SJSA1 (cell line): ENCODE measurements around the gene PTDSS2. TPM values are rescaled to one million over a fixed set of nuclear protein-coding genes. Genes with fewer than 3 reads are reported as not detected.
A peak's percentile ranks its signal among the peaks of the same experiment; 100 is the strongest.

Experiments
- DNase-seq, 2 experiments: peaks; one replicate each; pipeline ENCODE4 v3.0.0-alpha.2; 2015 to 2020; ENCODE audit warnings: low spot score in 2 of 2, low read depth in 1 of 2
- H3K27ac ChIP-seq: fragments of 250-450 bp; sonication (Bioruptor Pico); 2 replicates; pipeline ENCODE4 v1.5.1; 2020; ENCODE audit warnings: mild to moderate bottlenecking, moderate library complexity
- H3K27me3 ChIP-seq: fragments of 250-450 bp; sonication (Bioruptor Pico); replicated peaks from 2 replicates; pipeline ENCODE4 v1.5.1; 2020; ENCODE audit warnings: mild to moderate bottlenecking, moderate library complexity
- H3K36me3 ChIP-seq: fragments of 250-450 bp; sonication (Bioruptor Pico); 2 replicates; pipeline ENCODE4 v1.5.1; 2020; ENCODE audit warnings: mild to moderate bottlenecking
- H3K4me1 ChIP-seq: fragments of 250-450 bp; sonication (Bioruptor Pico); replicated peaks from 2 replicates; pipeline ENCODE4 v1.6.1; 2021; ENCODE audit warnings: mild to moderate bottlenecking
- H3K4me3 ChIP-seq: fragments of 250-450 bp; sonication (Bioruptor Pico); 2 replicates; pipeline ENCODE4 v1.5.1; 2020; ENCODE audit warnings: mild to moderate bottlenecking
- H3K9me3 ChIP-seq: fragments of 250-450 bp; sonication (Bioruptor Pico); replicated peaks from 2 replicates; pipeline ENCODE4 v1.5.1; 2020; ENCODE audit warnings: mild to moderate bottlenecking
- total RNA-seq: library from RNA; depleted of rRNA; stranded (reverse); fragments of >200 nt; shearing (Covaris generic); gene quantifications from 2 replicates; pipeline ENCODE4 v1.2.3, GENCODE V29; 2014

Gene PTDSS2
- total RNA-seq, 1 experiment from 2014 or later: 18.3 TPM

DNA sequence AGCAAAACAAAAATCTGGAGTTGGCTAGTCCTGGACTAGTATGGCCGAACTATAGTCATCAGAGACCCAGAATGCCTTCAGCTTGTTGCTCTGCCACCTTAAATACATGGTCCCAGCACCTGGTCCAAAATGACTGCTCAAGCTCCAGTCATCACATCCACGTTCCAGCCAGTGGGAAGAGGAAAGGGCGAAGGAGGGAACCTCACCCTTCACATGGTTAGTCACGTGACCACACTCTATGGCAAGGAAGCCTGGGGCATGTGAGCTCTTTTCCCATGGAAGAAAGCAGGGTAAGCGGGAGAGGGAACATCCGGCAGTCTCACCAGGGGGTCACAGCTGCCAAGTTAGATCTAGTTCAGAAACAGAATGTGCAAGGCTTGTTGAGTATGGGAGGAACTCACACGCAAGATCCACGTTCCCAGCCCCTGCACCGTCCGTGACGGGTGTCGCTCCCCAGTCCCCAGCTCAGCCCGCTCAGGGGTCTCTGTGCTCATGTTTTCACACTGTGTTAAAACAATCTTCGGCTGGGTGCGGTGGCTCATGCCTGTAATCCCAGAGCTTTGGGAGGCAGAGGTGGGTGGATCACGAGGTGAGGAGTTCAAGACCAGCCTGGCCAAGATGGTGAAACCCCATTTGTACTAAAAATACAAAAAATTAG is 6.4 kb upstream of the PTDSS2 start:
- Histone ChIP-seq H3K4me1 (peaks cover 4% of the 10 kb centered on the region), H3K36me3 (no peaks in the 10 kb centered on the region)
- DNase-seq: no peak

DNA sequence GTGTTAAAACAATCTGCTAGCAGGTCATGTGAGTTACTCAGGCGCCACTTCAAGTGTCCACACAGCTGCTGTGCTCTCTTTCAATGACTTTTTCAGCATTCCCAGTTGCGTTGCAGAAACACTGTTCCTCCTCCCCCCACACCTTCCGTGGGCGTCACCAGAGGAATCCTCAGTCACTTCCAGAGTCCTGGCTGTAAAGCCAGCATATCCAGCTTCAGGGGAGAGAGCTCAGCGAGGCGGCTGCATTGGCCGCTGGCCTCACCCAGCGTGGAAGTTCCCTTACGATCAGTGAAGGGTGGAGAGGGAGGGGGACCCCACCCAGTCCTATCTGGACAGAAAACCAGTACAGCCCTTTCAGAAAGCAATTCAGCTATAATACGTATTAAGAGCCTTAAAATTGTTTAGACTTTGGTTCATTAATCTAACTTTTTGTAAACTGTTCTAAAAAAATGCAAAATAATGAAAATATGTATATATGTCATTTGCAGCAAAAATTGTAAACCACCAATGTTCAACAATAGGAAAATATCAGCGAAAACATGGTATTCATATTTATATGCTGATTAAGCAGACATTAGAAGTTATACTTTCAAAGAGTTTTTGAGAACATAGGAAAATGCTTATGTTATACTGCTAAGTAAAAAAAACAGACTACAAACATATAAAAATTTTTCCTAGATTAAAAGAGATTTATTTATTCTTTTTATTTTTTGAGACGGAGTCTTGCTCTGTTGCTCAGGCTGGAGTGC is 5.5 kb upstream of the PTDSS2 start:
- Histone ChIP-seq H3K27ac (no peak overlapping the region), H3K9me3 (no peaks in the 10 kb centered on the region), H3K27me3 (no peaks in the 10 kb centered on the region), H3K36me3 (no peaks in the 10 kb centered on the region), H3K4me3 (no peak overlapping the region), H3K4me1 (peaks cover 6% of the 10 kb centered on the region)
- no peak for DNase-seq

More for the DNA sequence above, 6.4 kb upstream of the PTDSS2 start:
- no peaks in the 10 kb centered on the region for H3K9me3 ChIP-seq
- H3K27ac ChIP-seq: no peak overlapping the region
- H3K27me3 ChIP-seq: no peaks in the 10 kb centered on the region
- H3K4me3 ChIP-seq: no peak overlapping the region

DNA sequence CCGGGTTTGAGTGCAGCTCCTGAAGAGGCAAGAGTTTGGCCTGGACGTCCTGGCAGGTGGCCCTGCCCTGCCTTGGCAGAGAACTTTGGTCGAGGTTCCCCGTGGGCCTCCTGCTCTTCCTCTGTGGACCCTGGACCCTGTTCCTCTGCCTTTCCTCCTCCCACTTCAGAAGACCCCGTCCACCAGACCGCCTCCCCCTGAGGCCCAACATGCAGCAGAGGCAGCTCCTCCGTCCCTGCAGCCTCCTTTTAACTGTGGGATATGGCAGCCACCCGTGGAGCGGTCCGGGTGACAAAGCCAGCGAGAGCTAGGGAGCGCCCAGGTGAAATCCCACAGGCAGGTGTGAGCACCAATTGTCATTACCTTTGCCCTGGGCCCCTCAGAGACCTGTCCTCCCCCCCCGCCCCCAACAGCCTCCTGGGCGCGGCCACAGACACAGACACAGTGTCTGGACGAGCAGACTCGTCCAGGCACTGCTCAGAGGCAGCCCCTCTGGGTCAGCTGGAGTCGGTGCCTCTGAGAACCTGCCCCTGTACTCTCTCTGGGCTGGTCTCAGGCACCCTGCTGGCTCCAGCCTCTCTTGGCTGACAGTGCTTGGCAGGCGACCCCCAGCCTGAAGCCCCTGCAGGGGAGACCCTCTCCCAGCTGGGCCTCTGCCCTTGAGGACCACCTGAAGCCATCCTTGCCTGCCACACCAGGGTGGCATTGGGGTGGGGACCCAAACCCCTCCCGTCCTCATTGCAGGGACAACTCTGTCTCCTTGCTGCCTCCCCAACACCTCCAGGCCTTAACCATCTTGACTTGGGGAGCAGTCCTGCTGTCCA is 4.1 kb upstream of the PTDSS2 start:
- Histone ChIP-seq H3K9me3 (no peaks in the 10 kb centered on the region), H3K4me1 (peaks cover 12% of the 10 kb centered on the region), H3K27ac (no peak overlapping the region), H3K27me3 (no peaks in the 10 kb centered on the region), H3K36me3 (peaks cover 5% of the 10 kb centered on the region), H3K4me3 (no peak overlapping the region)
- DNase-seq: no peak

DNA sequence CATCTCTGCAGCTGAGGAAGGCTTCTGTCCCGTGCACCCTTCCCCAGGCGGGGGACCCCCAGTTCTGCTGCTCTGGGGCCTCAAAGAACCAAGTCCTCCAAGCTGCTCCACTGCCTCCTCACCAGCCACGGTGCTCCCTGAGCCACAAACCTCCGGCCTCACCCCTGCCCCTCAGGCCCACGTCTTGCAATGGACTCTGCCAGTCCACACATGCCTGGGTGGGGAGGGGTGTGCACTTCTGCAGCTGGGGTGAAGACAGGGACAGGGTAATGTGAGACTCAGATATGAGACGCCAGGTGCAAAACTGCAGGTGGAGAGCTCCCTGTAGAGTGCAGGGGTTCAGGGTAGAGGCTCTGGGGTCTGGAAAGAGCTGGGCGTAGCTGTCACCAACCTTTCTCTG is 3.2 kb upstream of the PTDSS2 start:
- H3K27ac ChIP-seq: no peak overlapping the region
- no peak overlapping the region for H3K4me3 ChIP-seq

DNA sequence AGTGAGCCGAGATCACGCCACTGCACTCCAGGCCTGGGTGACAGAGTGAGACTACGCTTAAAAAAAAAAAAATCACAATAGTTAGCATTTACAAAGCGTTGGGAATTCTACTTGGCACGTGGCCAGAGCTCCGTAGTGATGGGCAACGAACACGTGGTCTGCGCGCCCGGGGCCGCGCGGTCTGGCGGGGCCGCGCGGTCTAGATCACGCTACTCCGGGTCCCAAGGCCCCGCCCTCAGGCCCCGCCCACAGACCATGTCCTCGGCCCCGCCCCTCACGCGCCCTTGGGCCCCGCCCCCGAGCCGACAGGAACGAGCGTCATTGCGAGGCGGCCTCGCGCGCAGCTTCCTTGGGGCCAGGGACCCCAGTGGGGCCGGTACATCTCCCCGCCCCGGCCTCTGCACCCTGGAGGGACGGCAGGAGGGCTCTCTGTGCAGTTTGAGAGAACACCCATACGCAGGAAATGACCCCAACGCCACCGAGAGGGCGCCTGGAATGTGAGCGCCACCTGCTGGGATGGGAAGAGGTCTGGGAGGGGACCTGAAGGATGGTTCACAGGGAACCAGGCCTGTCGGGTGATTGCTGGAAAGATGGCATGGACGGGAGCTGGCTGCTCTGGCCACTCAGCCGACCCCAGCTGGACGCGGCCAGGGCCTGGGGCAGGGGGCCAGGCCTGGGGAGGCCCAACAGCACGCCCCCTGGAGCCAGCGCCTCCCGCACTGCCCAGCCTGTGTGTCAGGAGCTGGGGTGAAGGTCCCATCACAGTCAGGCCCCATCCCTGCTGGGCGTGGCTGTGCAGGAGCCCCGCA is 2.0 kb upstream of the PTDSS2 start:
- peak; percentile 80 to 84 for DNase-seq
- H3K27me3 ChIP-seq: no peaks in the 10 kb centered on the region
- peak overlapping the region; percentile 48 for H3K4me3 ChIP-seq
- H3K4me1 ChIP-seq: peaks cover 17% of the 10 kb centered on the region
- H3K9me3 ChIP-seq: no peaks in the 10 kb centered on the region
- H3K36me3 ChIP-seq: peaks cover 5% of the 10 kb centered on the region
- H3K27ac ChIP-seq: peak overlapping the region; percentile 50; the same call in 1 of the 2 replicates

More for the DNA sequence above, 3.2 kb upstream of the PTDSS2 start:
- Histone ChIP-seq H3K9me3 (no peaks in the 10 kb centered on the region), H3K36me3 (peaks cover 5% of the 10 kb centered on the region), H3K27me3 (no peaks in the 10 kb centered on the region), H3K4me1 (peaks cover 17% of the 10 kb centered on the region)
- DNase-seq: no peak

DNA sequence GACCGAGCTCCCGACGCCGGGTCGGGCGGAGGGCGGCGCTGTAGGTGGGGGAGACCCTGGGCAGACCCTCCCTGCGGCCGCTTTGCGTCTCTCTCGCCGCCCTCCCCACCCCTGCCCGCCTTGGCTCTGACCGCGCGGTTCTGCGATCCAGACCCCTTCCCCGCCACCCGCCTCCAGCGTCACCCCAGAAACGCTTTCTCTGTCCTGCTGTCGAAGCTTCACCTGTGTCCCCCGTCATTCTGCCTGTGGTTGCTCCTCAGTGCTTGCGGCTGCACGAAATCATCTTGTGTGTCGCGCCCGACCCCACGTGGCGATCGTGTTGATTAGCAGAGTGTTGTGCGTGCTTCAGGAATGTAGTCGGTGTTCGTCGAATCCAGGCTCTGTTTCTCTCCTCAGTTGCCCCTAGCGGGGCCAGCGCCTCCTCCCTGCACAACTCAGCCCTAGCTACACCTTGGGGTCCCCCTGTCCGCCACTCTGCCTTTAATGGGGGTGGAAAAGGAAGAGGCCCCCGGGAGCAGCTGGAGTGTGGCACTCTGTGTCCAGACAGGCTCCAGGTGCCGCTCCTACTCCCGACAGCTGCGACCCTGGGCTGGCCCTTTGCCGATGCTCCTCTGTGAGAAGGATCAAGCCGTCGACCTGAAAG is 851 bp downstream of the PTDSS2 start:
- Histone ChIP-seq H3K4me1 (peaks cover 17% of the 10 kb centered on the region), H3K4me3 (peak overlapping the region; percentile 97), H3K27ac (no peak overlapping the region), H3K36me3 (peaks cover 5% of the 10 kb centered on the region), H3K27me3 (no peaks in the 10 kb centered on the region), H3K9me3 (no peaks in the 10 kb centered on the region)
- DNase-seq: peak; percentile 16 to 49

DNA sequence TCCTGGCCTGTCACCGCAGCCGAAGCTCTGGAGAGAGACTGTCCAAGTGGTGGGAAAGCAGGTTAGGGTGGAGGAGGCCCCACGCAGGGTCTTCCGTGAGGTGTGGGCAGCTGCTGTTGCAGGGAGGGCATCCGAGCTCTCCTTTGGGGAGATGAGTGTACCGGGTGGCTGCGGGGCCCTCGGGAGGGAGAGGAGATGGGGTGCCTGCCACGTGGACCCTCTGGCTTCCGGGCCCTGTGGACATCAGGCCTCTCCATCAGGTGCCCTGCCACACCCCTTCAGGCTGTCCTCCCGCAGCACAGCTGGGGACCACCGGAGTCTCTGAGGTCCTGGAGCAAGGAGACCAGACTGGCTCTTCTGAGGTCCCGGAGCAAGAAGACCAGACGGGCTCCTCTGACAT is 1.7 kb downstream of the PTDSS2 start:
- Histone ChIP-seq H3K4me3 (no peak overlapping the region), H3K27me3 (no peaks in the 10 kb centered on the region), H3K27ac (no peak overlapping the region), H3K9me3 (no peaks in the 10 kb centered on the region), H3K4me1 (peaks cover 17% of the 10 kb centered on the region), H3K36me3 (peaks cover 5% of the 10 kb centered on the region)
- DNase-seq: no peak

DNA sequence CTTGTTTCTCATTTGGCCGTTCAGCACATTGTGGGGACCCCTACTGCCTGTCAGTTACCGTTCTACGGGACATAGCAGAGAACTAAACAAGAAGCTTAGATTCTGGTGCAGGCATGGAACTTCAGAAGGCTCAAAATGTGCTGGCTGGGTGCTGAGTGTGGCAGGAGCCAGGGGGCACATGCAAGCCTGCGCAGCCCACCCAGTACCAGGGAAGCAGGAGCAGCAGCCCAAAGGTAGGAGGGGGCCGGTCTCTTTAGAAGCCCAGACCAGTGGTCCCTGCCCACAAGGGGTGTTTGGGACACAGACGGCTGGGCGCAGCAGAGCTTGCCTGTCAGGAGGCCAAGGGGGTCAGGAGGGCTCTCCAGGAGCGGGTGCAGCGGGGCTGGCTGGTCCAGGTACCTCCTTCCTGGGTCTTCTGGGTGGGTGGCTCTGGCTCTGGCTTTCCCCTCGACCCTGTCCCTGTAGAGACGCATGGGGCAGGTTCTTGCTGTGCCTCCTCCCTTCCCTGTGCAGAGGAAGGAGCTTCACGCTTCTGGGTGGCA is 2.2 kb downstream of the PTDSS2 start:
- Histone ChIP-seq H3K4me3 (no peak overlapping the region), H3K36me3 (peaks cover 5% of the 10 kb centered on the region), H3K27me3 (no peaks in the 10 kb centered on the region), H3K27ac (no peak overlapping the region), H3K9me3 (no peaks in the 10 kb centered on the region), H3K4me1 (peaks cover 17% of the 10 kb centered on the region)
- no peak for DNase-seq

DNA sequence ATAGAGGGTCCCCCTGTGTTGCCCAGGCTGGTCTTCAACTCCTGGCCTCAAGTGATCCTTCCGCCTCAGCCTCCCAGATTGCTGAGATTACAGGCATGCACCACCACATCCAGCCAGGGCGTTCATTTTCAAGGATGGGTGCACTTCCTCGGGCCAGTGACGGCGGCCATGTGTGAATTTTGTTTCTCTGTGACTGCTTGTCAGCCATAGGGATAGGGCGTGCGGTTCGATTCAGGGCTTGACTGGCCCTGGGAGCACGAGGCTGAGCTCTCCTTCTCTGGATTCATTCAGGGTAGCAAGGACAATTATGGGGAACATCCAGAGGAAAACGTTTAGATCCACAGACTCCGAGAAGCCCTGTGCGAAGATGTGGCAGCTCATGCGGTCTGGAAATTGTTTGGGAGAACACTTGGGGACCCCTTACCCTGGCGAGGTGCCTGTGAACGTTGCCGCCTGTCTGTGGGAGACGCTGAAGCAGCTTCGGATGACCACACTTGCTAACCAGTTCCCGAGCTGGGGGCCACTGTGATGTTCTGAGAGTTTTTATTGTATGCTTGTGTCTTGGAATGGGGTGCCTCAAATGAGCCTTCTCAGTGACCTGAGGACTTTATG is 2.9 kb downstream of the PTDSS2 start:
- DNase-seq: no peak
- H3K27ac ChIP-seq: no peak overlapping the region
- H3K9me3 ChIP-seq: no peaks in the 10 kb centered on the region
- H3K4me3 ChIP-seq: no peak overlapping the region
- H3K4me1 ChIP-seq: peaks cover 17% of the 10 kb centered on the region
- H3K27me3 ChIP-seq: no peaks in the 10 kb centered on the region
- peaks cover 5% of the 10 kb centered on the region for H3K36me3 ChIP-seq

DNA sequence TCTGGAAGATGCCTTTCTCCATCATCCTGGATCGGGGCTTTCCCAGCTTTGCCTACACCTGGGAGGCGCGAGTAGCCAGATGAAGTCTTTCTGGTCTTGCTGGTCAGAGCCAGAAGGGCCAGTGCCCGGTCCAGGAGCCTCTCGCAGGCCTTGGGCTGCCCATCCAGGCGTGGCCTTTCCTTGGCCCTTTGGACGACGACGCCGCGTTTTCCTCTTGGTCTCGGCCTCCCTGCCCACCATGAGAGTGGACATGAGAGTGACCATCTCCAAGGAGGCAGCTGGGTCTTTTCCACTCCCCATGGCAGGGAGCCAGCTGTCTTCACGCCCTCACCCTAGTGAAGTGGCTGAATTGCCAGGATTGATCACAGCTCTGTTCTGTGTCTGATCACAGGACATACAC is 3.5 kb downstream of the PTDSS2 start:
- Histone ChIP-seq H3K27me3 (no peaks in the 10 kb centered on the region), H3K4me1 (peaks cover 14% of the 10 kb centered on the region), H3K4me3 (no peak overlapping the region), H3K9me3 (no peaks in the 10 kb centered on the region), H3K36me3 (peaks cover 5% of the 10 kb centered on the region), H3K27ac (no peak overlapping the region)
- no peak for DNase-seq

DNA sequence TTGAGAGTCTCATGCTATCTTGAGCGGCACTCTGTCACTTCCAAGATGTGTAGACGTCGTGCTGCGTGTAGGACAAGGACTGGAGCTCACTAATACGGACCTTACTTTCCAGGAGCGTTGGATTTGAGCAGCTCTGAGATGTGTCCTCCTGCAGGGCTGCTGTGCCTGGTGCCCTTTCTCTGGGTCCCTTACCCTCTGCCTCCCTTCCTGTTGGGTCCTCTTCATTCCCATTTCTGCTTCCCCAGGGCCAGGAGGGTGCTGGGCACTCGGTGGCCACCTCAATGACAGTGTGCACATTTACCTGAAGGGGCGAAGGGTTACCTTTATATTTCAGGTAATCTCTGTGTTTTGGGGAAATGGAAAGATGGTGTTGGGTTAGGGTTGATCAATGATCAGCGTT is 4.0 kb downstream of the PTDSS2 start:
- Histone ChIP-seq H3K36me3 (peaks cover 5% of the 10 kb centered on the region), H3K27me3 (no peaks in the 10 kb centered on the region), H3K4me3 (no peak overlapping the region), H3K4me1 (peaks cover 13% of the 10 kb centered on the region), H3K27ac (no peak overlapping the region), H3K9me3 (no peaks in the 10 kb centered on the region)
- no peak for DNase-seq

DNA sequence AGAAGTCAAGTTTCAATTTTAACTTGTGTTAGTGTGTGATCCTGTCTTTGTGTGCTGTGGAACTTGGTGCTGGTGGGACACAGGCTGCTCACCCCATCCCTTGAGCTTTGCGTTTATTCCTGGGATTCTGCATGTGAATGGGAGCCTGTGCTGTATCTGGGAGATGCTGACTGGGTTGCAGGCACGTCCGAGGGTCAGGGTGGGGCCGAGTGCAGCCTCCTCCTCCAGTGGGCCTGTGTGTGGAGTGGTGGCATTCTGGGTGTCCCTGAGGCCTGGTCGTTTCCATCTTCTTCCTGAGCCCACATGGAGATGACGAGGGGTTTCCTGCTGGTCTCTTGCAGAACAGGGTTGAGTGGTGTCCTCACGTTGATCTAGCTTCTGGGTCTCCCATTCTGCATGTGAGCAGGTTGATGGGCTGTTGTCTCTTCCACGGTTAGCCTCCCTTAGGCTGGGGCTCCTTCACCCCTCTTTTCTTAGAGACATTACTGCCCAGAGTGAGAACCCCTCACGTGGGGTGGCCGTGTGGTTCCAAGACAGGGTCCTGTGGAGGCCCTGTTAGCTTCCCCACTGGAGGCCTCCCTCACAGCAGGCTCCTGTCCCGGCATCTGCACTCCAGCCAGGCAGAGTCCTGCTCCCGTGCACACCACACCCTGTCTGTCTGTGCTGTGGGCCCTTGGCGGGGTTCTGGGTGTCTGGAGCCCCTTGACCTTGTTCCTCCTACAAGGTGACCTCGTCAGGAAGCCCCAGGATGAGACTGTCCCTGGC is 4.9 kb downstream of the PTDSS2 start:
- H3K27ac ChIP-seq: no peak overlapping the region
- peaks cover 7% of the 10 kb centered on the region for H3K4me1 ChIP-seq
- H3K9me3 ChIP-seq: no peaks in the 10 kb centered on the region
- no peak overlapping the region for H3K4me3 ChIP-seq
- no peaks in the 10 kb centered on the region for H3K27me3 ChIP-seq
- no peak for DNase-seq
- H3K36me3 ChIP-seq: peaks cover 5% of the 10 kb centered on the region
